Osteocyte (in vitro differentiated cells): ENCODE measurements around the gene CCDC141. TPM values are rescaled to one million over a fixed set of nuclear protein-coding genes. Genes with fewer than 3 reads are reported as not detected.

Source experiments
- DNase-seq: peaks from one replicate; pipeline ENCODE4 v3.0.0; 2021; ENCODE audit warnings: mixed read lengths; ENCODE audit not compliant: unreplicated experiment; ENCODE audit errors: extremely low spot score
- H3K27ac Mint-ChIP-seq: one replicate; pipeline ENCODE4 v1.8.0; 2021; ENCODE audit warnings: mild to moderate bottlenecking, mixed read lengths; ENCODE audit not compliant: unreplicated experiment
- H3K27me3 Mint-ChIP-seq: one replicate; pipeline ENCODE4 v1.8.0; 2021; ENCODE audit warnings: mixed read lengths; ENCODE audit not compliant: unreplicated experiment
- H3K36me3 Mint-ChIP-seq: one replicate; pipeline ENCODE4 v1.8.0; 2021; ENCODE audit warnings: mixed read lengths; ENCODE audit not compliant: unreplicated experiment
- H3K4me1 Mint-ChIP-seq: one replicate; pipeline ENCODE4 v1.8.0; 2021; ENCODE audit warnings: mixed read lengths; ENCODE audit not compliant: unreplicated experiment
- H3K4me3 Mint-ChIP-seq: one replicate; pipeline ENCODE4 v1.8.0; 2021; ENCODE audit warnings: mild to moderate bottlenecking, moderate library complexity, mixed read lengths; ENCODE audit not compliant: unreplicated experiment
- H3K9me3 Mint-ChIP-seq: one replicate; pipeline ENCODE4 v1.8.0; 2021; ENCODE audit warnings: mixed read lengths; ENCODE audit not compliant: unreplicated experiment
- CTCF ChIP-seq: fragments of 200-600 bp; sonication (generic); IDR thresholded peaks from 2 replicates; pipeline ENCODE4 v1.5.0; 2021; ENCODE audit warnings: antibody characterized with exemption, mild to moderate bottlenecking, moderate library complexity
- total RNA-seq: library from RNA; stranded (reverse); gene quantifications from 2 replicates; pipeline ENCODE4 v1.2.1, GENCODE V29; 2021

CCDC141 gene
- total RNA-seq, 1 donor from 2014 or later = not detected

GRCh38 chr2:178877874-178878273, 172.1 kb downstream of the CCDC141 start:
- Mint-ChIP-seq H3K4me3 (no peak overlapping the region), H3K4me1 (no peaks in the 10 kb centered on the region), H3K27ac (no peak overlapping the region), H3K9me3 (no peaks in the 10 kb centered on the region), H3K27me3 (peaks cover 32% of the 10 kb centered on the region), H3K36me3 (no peaks in the 10 kb centered on the region)
- no peak for DNase-seq
- TF ChIP-seq CTCF = no peak

- Mint-ChIP-seq H3K4me3 (no peak overlapping the region), H3K4me1 (no peaks in the 10 kb centered on the region), H3K9me3 (no peaks in the 10 kb centered on the region), H3K36me3 (no peaks in the 10 kb centered on the region), H3K27me3 (peaks cover 25% of the 10 kb centered on the region), H3K27ac (no peak overlapping the region)
- DNase-seq = no peak
- TF ChIP-seq CTCF = no peak
These were observed 175.3 kb downstream of the CCDC141 start for GRCh38 chr2:178874529-178875240.

DNA sequence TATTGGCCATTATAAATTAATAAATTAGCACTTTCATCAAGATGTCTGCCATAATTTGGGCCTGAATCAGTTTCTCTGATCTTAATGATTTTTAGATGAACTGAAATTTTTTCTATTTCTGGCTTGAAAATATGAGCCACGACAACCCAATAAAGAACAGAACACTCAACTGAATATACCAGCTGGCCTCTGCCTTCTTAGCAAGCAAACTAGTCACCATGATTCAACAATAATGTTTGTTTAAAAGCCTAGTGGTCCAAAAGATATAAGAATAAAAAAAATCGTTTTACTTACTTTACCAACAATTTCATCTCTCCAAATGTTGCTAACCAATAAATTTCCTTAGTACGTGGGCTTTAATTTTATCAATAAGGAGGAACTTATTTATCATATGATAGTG, 176.0 kb downstream of the CCDC141 start:
- TF ChIP-seq CTCF = no peak
- Mint-ChIP-seq H3K36me3 (no peaks in the 10 kb centered on the region), H3K27me3 (peaks cover 21% of the 10 kb centered on the region), H3K4me3 (no peak overlapping the region), H3K27ac (no peak overlapping the region), H3K4me1 (no peaks in the 10 kb centered on the region), H3K9me3 (no peaks in the 10 kb centered on the region)
- DNase-seq = no peak

DNA sequence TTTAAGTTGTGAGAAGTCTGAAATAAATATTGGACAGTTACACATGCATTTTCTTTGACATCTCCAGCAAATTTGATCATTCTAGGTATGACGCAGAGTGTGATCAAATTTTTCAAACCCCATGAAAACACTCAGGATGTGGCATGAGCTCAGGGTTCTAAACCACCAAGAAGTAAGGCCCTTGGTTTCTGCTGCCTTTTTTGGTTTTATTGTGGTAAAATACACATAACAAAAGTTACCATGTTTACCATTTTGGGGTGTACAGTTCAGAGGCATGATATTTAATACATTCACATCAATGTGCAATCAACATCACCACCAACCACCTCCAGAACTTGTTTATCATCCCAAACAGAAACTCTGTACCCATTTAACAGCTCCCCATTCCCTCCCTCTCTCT, 178.4 kb downstream of the CCDC141 start:
- Mint-ChIP-seq H3K36me3 (no peaks in the 10 kb centered on the region), H3K9me3 (no peaks in the 10 kb centered on the region), H3K4me1 (no peaks in the 10 kb centered on the region), H3K4me3 (no peak overlapping the region), H3K27me3 (peaks cover 17% of the 10 kb centered on the region), H3K27ac (no peak overlapping the region)
- TF ChIP-seq CTCF = no peak
- DNase-seq = no peak

DNA sequence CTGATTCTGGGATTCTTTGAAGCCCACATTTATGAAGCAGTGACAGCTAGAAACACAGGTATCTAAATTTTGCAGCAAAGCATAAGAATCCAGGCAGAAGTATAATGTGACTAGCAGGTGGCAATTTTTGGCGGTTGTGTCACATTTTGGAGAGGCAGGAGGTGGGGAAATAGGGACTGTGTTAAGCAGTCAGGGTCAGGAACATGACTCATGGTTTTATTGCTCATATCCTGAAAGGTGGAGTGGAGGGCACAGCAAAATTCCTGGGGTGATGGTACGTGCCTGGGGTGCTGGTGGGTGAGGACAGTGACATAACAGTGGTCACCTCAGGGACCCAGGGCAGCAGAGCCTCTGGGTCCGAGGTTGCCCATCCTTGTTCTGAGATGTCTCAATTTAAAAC, 179.2 kb downstream of the CCDC141 start:
- no peaks in the 10 kb centered on the region for H3K36me3 Mint-ChIP-seq
- no peaks in the 10 kb centered on the region for H3K4me1 Mint-ChIP-seq
- DNase-seq = no peak
- H3K9me3 Mint-ChIP-seq = no peaks in the 10 kb centered on the region
- H3K27me3 Mint-ChIP-seq = peaks cover 10% of the 10 kb centered on the region
- H3K4me3 Mint-ChIP-seq = no peak overlapping the region
- no peak overlapping the region for H3K27ac Mint-ChIP-seq
- no peak for TF ChIP-seq CTCF
